ENCODE measurements around the gene GALNT10.

- TF ChIP-seq POLR2A (IDR thresholded peaks at IDR 0.05) (no peak), CTCF (IDR thresholded peaks at IDR 0.05) (no peak)
These were observed 16.7 kb downstream of the GALNT10 start for GRCh38 chr5:154207204-154207603.
